ENCODE data around the gene HS3ST3A1.

DNA sequence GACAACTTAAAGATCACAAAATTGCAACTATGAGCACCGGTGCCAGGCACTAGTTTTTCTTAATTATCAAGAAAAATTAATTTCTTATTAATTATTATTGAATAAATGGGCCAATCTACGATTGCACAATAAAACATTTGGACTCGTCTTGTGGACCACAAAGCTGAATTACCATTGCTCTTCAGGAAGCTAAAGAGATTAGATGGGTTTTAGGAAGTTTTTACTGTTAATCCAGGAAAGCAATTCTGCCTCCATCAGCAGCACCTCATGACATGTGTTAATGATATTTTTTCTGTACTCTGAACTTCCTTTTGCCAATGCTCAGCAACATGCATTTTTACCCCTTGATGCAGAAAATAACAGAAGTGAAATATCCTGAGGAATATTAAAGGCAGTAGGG lies 37.9 kb downstream of the HS3ST3A1 start:
- TF ChIP-seq POLR2A (IDR thresholded peaks at IDR 0.05; ENCODE audit: low read depth, low read length) (no peak), POLR2AphosphoS5 (IDR thresholded peaks at IDR 0.05; ENCODE audit: low read depth, low read length) (no peak)
